Neural progenitor cell (in vitro differentiated cells): ENCODE results near the gene GOLM1. TPM values are rescaled to one million over a fixed set of nuclear protein-coding genes. Genes with fewer than 3 reads are reported as not detected.
A peak's percentile ranks its signal among the peaks of the same experiment; 100 is the strongest.

Source experiments
- DNase-seq: peaks from one replicate; pipeline ENCODE4 v3.0.0-alpha.2; 2016; ENCODE audit warnings: low spot score
- H2AFZ ChIP-seq: fragments of 200-600 bp; sonication (generic); replicated peaks from 2 replicates; pipeline ENCODE4 v1.6.1; 2016; ENCODE audit warnings: antibody characterized with exemption
- H3F3A ChIP-seq: fragments of 200-600 bp; sonication (generic); 2 replicates; pipeline ENCODE4 v1.6.1; 2016; ENCODE audit warnings: antibody characterized with exemption, low read depth
- H3K27ac ChIP-seq: fragments of 200-600 bp; sonication (generic); 2 replicates; pipeline ENCODE4 v1.5.1; 2016; ENCODE audit warnings: mild to moderate bottlenecking
- H3K27me3 ChIP-seq: fragments of 200-600 bp; sonication (generic); 2 replicates; pipeline ENCODE4 v1.6.1; 2016; ENCODE audit warnings: mild to moderate bottlenecking, moderate library complexity
- H3K36me3 ChIP-seq: fragments of 200-600 bp; sonication (generic); 2 replicates; pipeline ENCODE4 v1.5.1; 2016
- H3K4me1 ChIP-seq: fragments of 200-600 bp; sonication (generic); 2 replicates; pipeline ENCODE4 v1.6.1; 2016; ENCODE audit warnings: mixed run types
- H3K4me2 ChIP-seq: fragments of 200-600 bp; sonication (generic); 2 replicates; pipeline ENCODE4 v1.6.1; 2016
- H3K4me3 ChIP-seq: fragments of 200-600 bp; sonication (generic); 2 replicates; pipeline ENCODE4 v1.5.1; 2016
- H3K79me2 ChIP-seq: fragments of 200-600 bp; sonication (generic); 2 replicates; pipeline ENCODE4 v1.6.1; 2016; ENCODE audit warnings: low read depth
- H3K9ac ChIP-seq: fragments of 200-600 bp; sonication (generic); 2 replicates; pipeline ENCODE4 v1.6.1; 2016
- H3K9me3 ChIP-seq: fragments of 200-600 bp; sonication (generic); 2 replicates; pipeline ENCODE4 v1.5.1; 2016; ENCODE audit warnings: low read depth
- H4K20me1 ChIP-seq: fragments of 200-600 bp; sonication (generic); 2 replicates; pipeline ENCODE4 v1.6.1; 2016; ENCODE audit warnings: low read depth
- H3K27ac Mint-ChIP-seq: 3 replicates; pipeline ENCODE4 v1.8.0; 2021; ENCODE audit warnings: mixed read lengths
- H3K27me3 Mint-ChIP-seq: 2 replicates; pipeline ENCODE4 v1.8.0; 2022; ENCODE audit warnings: low read depth, mild to moderate bottlenecking, inconsistent platforms, moderate library complexity, mixed read lengths; ENCODE audit not compliant: insufficient read depth
- H3K36me3 Mint-ChIP-seq: 3 replicates; pipeline ENCODE4 v1.8.0; 2021; ENCODE audit warnings: mixed read lengths
- H3K4me1 Mint-ChIP-seq: 3 replicates; pipeline ENCODE4 v1.8.0; 2021; ENCODE audit warnings: mixed read lengths
- H3K4me3 Mint-ChIP-seq: 3 replicates; pipeline ENCODE4 v1.8.0; 2021; ENCODE audit warnings: mild to moderate bottlenecking, moderate library complexity, mixed read lengths
- H3K9me3 Mint-ChIP-seq: 3 replicates; pipeline ENCODE4 v1.8.0; 2020; ENCODE audit warnings: mixed read lengths
- EZH2 ChIP-seq: fragments of 200-600 bp; sonication (generic); IDR thresholded peaks from 2 replicates; pipeline ENCODE4 v1.6.1; 2017; ENCODE audit warnings: antibody characterized with exemption, mild to moderate bottlenecking, moderate library complexity
- EZH2phosphoT487 ChIP-seq: fragments of 200-600 bp; sonication (generic); IDR thresholded peaks from 2 replicates; pipeline ENCODE4 v1.6.1; 2017; ENCODE audit warnings: antibody characterized with exemption
- total RNA-seq: library from RNA; depleted of rRNA; stranded (reverse); fragments of >200 nt; gene quantifications from 2 replicates; pipeline ENCODE4 v1.2.3, GENCODE V29; 2015; ENCODE audit warnings: low replicate concordance
- TF ChIP-seq, protein P1 (sequence below): fragments of 200-600 bp; sonication (generic); IDR thresholded peaks from 2 replicates; pipeline ENCODE4 v1.5.1; 2017; ENCODE audit warnings: antibody characterized with exemption, mild to moderate bottlenecking

Gene GOLM1
- total RNA-seq, 1 donor from 2014 or later: 83.5 TPM

DNA sequence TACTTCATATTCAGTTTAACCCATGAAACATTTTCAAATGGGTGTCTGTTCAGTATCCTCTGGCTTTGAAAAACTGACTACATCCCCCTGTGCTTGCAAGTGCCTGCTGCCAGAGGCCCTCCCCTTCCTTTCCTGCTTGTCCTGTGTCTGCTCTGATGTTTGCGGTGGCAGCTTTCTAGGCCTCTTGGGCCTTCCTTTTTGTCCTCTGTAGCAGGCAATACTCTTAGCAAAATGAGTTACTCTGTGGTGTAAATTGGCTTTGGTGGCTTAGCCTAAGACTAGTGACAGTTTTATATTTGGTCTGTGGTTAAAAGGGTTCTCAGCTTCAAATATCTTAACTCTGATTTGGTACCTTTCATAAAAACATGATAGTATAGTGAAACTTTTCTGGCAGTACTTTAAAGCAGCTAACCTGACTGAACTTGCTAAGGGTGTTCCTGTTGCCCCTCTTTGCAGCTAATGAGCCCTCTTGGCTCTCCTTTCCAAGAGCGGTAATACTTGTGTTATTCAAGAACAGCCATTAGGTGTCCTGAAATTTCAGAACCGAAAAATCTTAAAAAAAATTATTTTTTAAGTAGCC is 76.6 kb downstream of the GOLM1 start:
- Histone ChIP-seq H2AFZ (no peak overlapping the region), H3K27me3 (no peaks in the 10 kb centered on the region), H3F3A (peaks cover 9% of the 10 kb centered on the region), H3K4me1 (peaks cover 3% of the 10 kb centered on the region), H3K4me3 (no peak overlapping the region), H3K79me2 (no peaks in the 10 kb centered on the region), H3K27ac (peak overlapping the region; percentile 71), H3K9ac (no peak overlapping the region), H3K36me3 (peaks cover 16% of the 10 kb centered on the region), H3K4me2 (no peak overlapping the region), H3K9me3 (no peaks in the 10 kb centered on the region), H4K20me1 (no peaks in the 10 kb centered on the region)
- peaks cover 47% of the 10 kb centered on the region for H3K36me3 Mint-ChIP-seq
- TF ChIP-seq, protein P1, sequence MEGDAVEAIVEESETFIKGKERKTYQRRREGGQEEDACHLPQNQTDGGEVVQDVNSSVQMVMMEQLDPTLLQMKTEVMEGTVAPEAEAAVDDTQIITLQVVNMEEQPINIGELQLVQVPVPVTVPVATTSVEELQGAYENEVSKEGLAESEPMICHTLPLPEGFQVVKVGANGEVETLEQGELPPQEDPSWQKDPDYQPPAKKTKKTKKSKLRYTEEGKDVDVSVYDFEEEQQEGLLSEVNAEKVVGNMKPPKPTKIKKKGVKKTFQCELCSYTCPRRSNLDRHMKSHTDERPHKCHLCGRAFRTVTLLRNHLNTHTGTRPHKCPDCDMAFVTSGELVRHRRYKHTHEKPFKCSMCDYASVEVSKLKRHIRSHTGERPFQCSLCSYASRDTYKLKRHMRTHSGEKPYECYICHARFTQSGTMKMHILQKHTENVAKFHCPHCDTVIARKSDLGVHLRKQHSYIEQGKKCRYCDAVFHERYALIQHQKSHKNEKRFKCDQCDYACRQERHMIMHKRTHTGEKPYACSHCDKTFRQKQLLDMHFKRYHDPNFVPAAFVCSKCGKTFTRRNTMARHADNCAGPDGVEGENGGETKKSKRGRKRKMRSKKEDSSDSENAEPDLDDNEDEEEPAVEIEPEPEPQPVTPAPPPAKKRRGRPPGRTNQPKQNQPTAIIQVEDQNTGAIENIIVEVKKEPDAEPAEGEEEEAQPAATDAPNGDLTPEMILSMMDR: no peak
- H3K27ac Mint-ChIP-seq: peak overlapping the region; percentile 24
- H3K4me1 Mint-ChIP-seq: peaks cover 5% of the 10 kb centered on the region
- no peaks in the 10 kb centered on the region for H3K27me3 Mint-ChIP-seq
- no peak for DNase-seq
- no peak overlapping the region for H3K4me3 Mint-ChIP-seq
- no peaks in the 10 kb centered on the region for H3K9me3 Mint-ChIP-seq

DNA sequence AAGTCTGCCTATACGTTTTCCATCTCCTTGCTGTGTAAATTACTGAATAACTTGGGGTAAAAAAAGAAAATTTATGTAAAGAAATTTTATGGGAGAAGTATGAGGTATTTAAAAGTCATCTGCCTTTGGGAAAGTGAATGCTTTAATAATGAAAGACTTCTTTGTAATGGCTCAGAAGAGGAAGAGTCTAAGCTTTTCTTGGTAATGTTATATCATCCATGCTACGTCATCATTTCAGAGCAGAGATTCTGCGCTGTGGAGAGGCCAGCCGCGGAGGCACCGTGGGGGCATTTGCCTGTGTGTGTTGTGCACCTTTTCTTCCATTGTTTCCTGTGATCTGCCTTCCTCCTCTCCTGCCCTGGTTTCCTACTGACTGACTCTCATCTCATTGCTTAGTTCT is 78.2 kb downstream of the GOLM1 start:
- H3K4me3 ChIP-seq: no peak overlapping the region
- Mint-ChIP-seq H3K27me3 (no peaks in the 10 kb centered on the region), H3K4me3 (no peak overlapping the region), H3K9me3 (no peaks in the 10 kb centered on the region), H3K4me1 (peaks cover 8% of the 10 kb centered on the region), H3K27ac (peak overlapping the region; percentile 6), H3K36me3 (peaks cover 44% of the 10 kb centered on the region)
- no peaks in the 10 kb centered on the region for H3K79me2 ChIP-seq
- H4K20me1 ChIP-seq: no peaks in the 10 kb centered on the region
- DNase-seq: no peak
- H3F3A ChIP-seq: peaks cover 11% of the 10 kb centered on the region
- no peak for TF ChIP-seq EZH2phosphoT487
- no peak for TF ChIP-seq EZH2
- TF ChIP-seq, protein P1: no peak
- no peak overlapping the region for H3K27ac ChIP-seq
- peaks cover 3% of the 10 kb centered on the region for H3K4me1 ChIP-seq
- no peak overlapping the region for H2AFZ ChIP-seq
- no peaks in the 10 kb centered on the region for H3K27me3 ChIP-seq
- H3K4me2 ChIP-seq: no peak overlapping the region
- H3K9ac ChIP-seq: no peak overlapping the region
- peaks cover 19% of the 10 kb centered on the region for H3K36me3 ChIP-seq
- no peaks in the 10 kb centered on the region for H3K9me3 ChIP-seq

DNA sequence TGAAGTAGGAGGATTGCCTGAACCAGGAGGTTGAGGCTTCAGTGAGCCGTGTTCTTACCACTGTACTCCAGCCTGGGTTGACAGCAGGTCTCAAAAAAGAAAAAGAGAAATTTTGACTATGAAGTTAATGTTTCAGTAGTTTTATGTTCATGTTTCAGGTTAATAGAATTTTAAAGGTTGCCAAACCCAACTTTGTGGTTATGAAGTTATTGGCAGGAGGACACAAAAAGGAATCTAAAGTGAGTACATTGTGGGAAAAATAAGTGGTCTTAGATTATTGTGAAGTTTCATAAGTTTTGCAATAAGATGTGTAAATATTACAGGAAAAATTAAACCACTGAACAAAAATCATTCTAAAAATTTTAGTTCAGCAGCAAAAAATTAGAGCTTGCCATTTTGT is 78.6 kb downstream of the GOLM1 start:
- Histone ChIP-seq H3K79me2 (no peaks in the 10 kb centered on the region), H3K9me3 (no peaks in the 10 kb centered on the region), H3K9ac (no peak overlapping the region), H3K36me3 (peaks cover 19% of the 10 kb centered on the region), H3K4me1 (peaks cover 3% of the 10 kb centered on the region), H3K27ac (no peak overlapping the region), H3K4me3 (no peak overlapping the region), H2AFZ (no peak overlapping the region), H3F3A (peaks cover 11% of the 10 kb centered on the region), H3K27me3 (no peaks in the 10 kb centered on the region), H3K4me2 (no peak overlapping the region), H4K20me1 (no peaks in the 10 kb centered on the region)
- Mint-ChIP-seq H3K27ac (no peak overlapping the region), H3K36me3 (peaks cover 39% of the 10 kb centered on the region), H3K9me3 (no peaks in the 10 kb centered on the region), H3K27me3 (no peaks in the 10 kb centered on the region), H3K4me1 (peaks cover 8% of the 10 kb centered on the region), H3K4me3 (no peak overlapping the region)
- no peak for DNase-seq
- TF ChIP-seq, protein P1: no peak
- TF ChIP-seq EZH2phosphoT487 (no peak), EZH2 (no peak)
